Tibial nerve (tissue), 4 donors: Measurements from ENCODE around the gene IRF1. TPM values are rescaled to one million over a fixed set of nuclear protein-coding genes. Genes with fewer than 3 reads are reported as not detected.

Experiments
- DNase-seq, 2 donors: peaks; one replicate each; pipeline ENCODE4 v3.0.0-alpha.2; 2019; ENCODE audit warnings: low spot score in 2 of 2
- H3K27ac ChIP-seq, 4 donors: fragments of 200-600 bp; sonication (generic) in 3 of 4; one replicate each; pipeline ENCODE4 v1.5.1; 2017 to 2019; ENCODE audit warnings: mild to moderate bottlenecking in 1 of 4
- H3K27me3 ChIP-seq, 2 donors: fragments of 200-600 bp; sonication (generic) in 1 of 2; one replicate each; pipeline versions ENCODE4 v1.5.1 to v1.6.0; 2017 to 2019
- H3K36me3 ChIP-seq, 3 donors: fragments of 200-600 bp; sonication (generic); one replicate each; pipeline ENCODE4 v1.5.1; 2018 to 2019
- H3K4me1 ChIP-seq, 4 donors: fragments of 200-600 bp; sonication (generic) in 3 of 4; one replicate each; pipeline ENCODE4 v1.5.1; 2017 to 2019
- H3K4me3 ChIP-seq, 4 donors: fragments of 200-600 bp; sonication (generic) in 3 of 4; one replicate each; pipeline ENCODE4 v1.5.1; 2017 to 2019; ENCODE audit warnings: mild to moderate bottlenecking in 1 of 4, moderate library complexity in 1 of 4
- H3K9me3 ChIP-seq, 4 donors: fragments of 200-600 bp; sonication (generic) in 3 of 4; one replicate each; pipeline ENCODE4 v1.5.1; 2017 to 2019
- CTCF ChIP-seq, 5 experiments: fragments of 200-600 bp in 3 of 5; fragments of 450-650 bp in 2 of 5; sonication (generic) in 3 of 5; IDR thresholded peaks; one replicate each; pipeline ENCODE4 v1.5.1; 2016 to 2019; ENCODE audit warnings: antibody characterized with exemption in 5 of 5, mild to moderate bottlenecking in 3 of 5, moderate library complexity in 2 of 5
- EP300 ChIP-seq, 2 donors: sonication (generic); formaldehyde crosslinking; IDR thresholded peaks; one replicate each; pipeline ENCODE4 v1.6.1; 2017; ENCODE audit warnings: antibody characterized with exemption in 2 of 2, mild to moderate bottlenecking in 1 of 2
- POLR2A ChIP-seq, 2 donors: fragments of 450-650 bp; IDR thresholded peaks; one replicate each; pipeline ENCODE4 v1.6.1; 2017; ENCODE audit warnings: antibody characterized with exemption in 2 of 2, mild to moderate bottlenecking in 2 of 2, moderate library complexity in 2 of 2
- WGBS, 2 donors: methylation state at CpG; one replicate each; pipeline ENCODE4 v1.1.5; 2018; 5-methylcytosine and 5-hydroxymethylcytosine counted together
- total RNA-seq, 4 donors: library from RNA; depleted of rRNA; stranded (reverse); fragments of >200 nt; gene quantifications; one replicate each; pipeline ENCODE4 v1.1.0, GENCODE V29; 2016

Gene IRF1
- total RNA-seq, 4 donors from 2014 or later: 15.1 to 36.9 (median 28.4) TPM

GRCh38 chr5:132467287-132467984, 23.1 kb downstream of the IRF1 start:
- Histone ChIP-seq H3K27me3 (no peaks in the 10 kb centered on the region), H3K4me3 (no peak overlapping the region), H3K4me1 (peaks cover 0 to 71% (median 48%) of the 10 kb centered on the region in 4 donors), H3K27ac (peak overlapping the region in 1 of 4 donors; percentile 73), H3K36me3 (peaks cover 0 to 18% (median 0%) of the 10 kb centered on the region in 3 donors), H3K9me3 (no peaks in the 10 kb centered on the region)
- DNase-seq: no peak
- TF ChIP-seq EP300 (IDR thresholded peaks at IDR 0.05) (no peak), POLR2A (IDR thresholded peaks at IDR 0.05) (no peak), CTCF (IDR thresholded peaks at IDR 0.05) (no peak)
- WGBS, 2 donors: 82 to 86% methylated on average over 4 of the region's 4 CpGs

DNA sequence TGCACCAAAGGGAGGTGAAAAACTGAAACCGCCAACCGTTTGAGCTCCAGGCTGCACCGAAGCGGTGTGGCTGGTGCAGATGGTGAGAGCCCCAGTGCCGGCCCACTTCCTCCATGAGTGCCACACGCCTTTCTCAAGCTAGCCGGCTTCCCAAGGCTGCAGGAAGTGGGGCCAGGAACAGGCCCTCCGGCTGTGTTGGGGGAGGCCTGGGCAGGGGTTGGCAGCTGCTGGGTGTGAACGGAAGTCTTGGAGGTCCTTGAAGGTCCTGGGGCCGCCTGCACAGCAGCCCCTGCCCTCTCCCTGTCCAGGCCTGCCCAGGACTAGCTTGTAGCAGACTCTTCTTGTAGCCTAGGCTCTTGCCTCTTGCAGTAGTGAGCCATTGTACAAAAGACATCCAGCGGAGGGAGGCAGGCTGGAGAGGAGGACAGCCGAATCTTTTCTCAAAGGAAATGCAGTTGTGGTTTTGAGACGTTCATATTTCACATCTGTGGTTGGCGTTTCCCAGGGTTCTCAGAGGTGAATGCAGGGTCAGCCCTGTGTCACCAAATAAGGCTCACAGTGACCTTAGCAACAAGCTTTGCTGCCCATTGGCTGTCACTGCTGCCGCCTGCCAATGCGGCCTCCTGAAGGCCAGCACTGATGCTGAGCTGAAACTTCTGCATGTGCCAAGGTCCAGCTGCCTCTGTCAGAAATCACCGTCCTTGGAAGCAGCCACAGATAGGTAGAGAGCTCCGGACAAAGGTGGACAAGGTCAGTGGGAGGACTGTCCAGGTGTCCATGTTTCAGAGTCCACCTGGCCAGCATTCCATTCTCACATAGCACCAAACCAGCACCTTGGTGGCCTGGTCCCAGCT, 23.9 kb downstream of the IRF1 start:
- Histone ChIP-seq H3K27me3 (no peaks in the 10 kb centered on the region), H3K36me3 (peaks cover 0 to 18% (median 0%) of the 10 kb centered on the region in 3 donors), H3K4me1 (peaks cover 0 to 65% (median 48%) of the 10 kb centered on the region in 4 donors), H3K4me3 (no peak overlapping the region), H3K27ac (peak overlapping the region in 3 of 4 donors; percentile 45 to 73 (median 52)), H3K9me3 (no peaks in the 10 kb centered on the region)
- TF ChIP-seq EP300 (IDR thresholded peaks at IDR 0.05): no peak
- no peak for TF ChIP-seq CTCF (IDR thresholded peaks at IDR 0.05)
- TF ChIP-seq POLR2A (IDR thresholded peaks at IDR 0.05): no peak
- no peak for DNase-seq
- 64 to 71% methylated on average over 17 of the region's 18 CpGs for WGBS, 2 donors

- peak overlapping the region in 3 of 4 donors; percentile 68 to 80 (median 79) for H3K27ac ChIP-seq
These were observed 25.4 kb downstream of the IRF1 start for GRCh38 chr5:132465059-132465707.

DNA sequence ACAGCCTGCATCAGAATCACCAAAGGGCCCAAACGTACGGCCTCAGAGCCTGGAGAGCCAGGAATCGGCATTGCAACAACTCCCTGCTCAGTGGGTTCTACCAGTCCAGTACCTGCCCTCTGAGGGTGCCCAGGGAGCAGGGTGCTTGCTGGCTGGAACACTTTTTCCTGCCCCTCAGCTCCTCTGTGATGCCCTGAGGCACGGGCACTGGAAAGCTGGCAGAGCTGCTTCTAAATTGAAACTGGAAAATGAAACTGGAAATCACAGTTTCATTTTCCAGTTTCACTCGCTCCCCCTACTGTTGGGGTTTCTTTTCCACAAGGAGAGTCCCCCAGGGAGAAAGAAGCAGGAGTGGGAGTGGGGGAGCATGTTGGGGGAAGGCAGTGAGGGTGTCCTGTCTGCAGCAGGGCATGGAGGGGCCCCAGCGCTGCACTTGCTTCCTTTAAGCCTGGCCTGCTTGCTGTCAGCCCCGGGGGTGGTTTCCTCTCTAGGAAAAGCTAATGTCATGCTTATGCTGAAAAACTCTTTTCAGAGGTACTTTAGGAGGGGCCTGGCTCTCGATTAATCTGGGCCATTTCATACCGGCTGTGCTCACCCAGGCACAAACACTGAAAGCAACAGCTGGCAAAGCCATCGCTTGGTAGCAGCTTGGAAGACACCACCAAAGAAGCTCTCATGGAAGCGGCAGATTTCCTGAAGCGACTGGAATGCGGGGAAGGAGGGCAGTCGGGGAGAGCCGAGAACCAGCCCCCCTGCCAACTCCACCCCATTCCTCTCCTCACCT, 26.2 kb downstream of the IRF1 start:
- H3K36me3 ChIP-seq: peaks cover 0 to 9% (median 0%) of the 10 kb centered on the region in 3 donors
- 35 to 51% methylated on average over 15 of the region's 15 CpGs for WGBS, 2 donors
- H3K4me1 ChIP-seq: peaks cover 0 to 76% (median 56%) of the 10 kb centered on the region in 4 donors
- peak overlapping the region in 3 of 4 donors; percentile 8 to 25 (median 24) for H3K4me3 ChIP-seq
- TF ChIP-seq CTCF (IDR thresholded peaks at IDR 0.05) (peak in 4 of 5 experiments; percentile 6 to 26 (median 14)), POLR2A (IDR thresholded peaks at IDR 0.05) (no peak)
- DNase-seq: no peak
- no peaks in the 10 kb centered on the region for H3K27me3 ChIP-seq
- no peaks in the 10 kb centered on the region for H3K9me3 ChIP-seq
- peak overlapping the region; percentile 23 to 80 (median 74) for H3K27ac ChIP-seq

More at GRCh38 chr5:132465059-132465707, 25.4 kb downstream of the IRF1 start:
- H3K27me3 ChIP-seq: no peaks in the 10 kb centered on the region
- peaks cover 0 to 70% (median 48%) of the 10 kb centered on the region in 4 donors for H3K4me1 ChIP-seq
- no peak overlapping the region for H3K4me3 ChIP-seq
- peaks cover 0 to 16% (median 0%) of the 10 kb centered on the region in 3 donors for H3K36me3 ChIP-seq
- no peaks in the 10 kb centered on the region for H3K9me3 ChIP-seq
- DNase-seq: no peak
- 74 to 86% methylated on average over 10 of the region's 10 CpGs for WGBS, 2 donors
- no peak for TF ChIP-seq EP300 (IDR thresholded peaks at IDR 0.05)
- no peak for TF ChIP-seq CTCF (IDR thresholded peaks at IDR 0.05)
- no peak for TF ChIP-seq POLR2A (IDR thresholded peaks at IDR 0.05)
